ENCODE measurements around the gene CCDC63. TPM values are rescaled to one million over a fixed set of nuclear protein-coding genes. Genes with fewer than 3 reads are reported as not detected.
"Not testable (repeated sequence)": the region's sequence is repeated elsewhere in the genome, so short reads cannot be mapped to it uniquely, and the experiment has no call there.

The CCDC63 gene
- total and polyA plus RNA-seq, 5 donors: not detected

GRCh38 chr12:110934093-110934852 lies 87.5 kb downstream of the CCDC63 start:
- H3K4me1 ChIP-seq (ENCODE audit: control insufficient read depth, insufficient read depth, low read length): no peaks in the 10 kb centered on the region
- no peaks in the 10 kb centered on the region for H3K27me3 ChIP-seq (ENCODE audit: control insufficient read depth, insufficient read depth)
- no peaks in the 10 kb centered on the region for H3K9me3 ChIP-seq (ENCODE audit: control insufficient read depth, low read length)
- WGBS: 68% methylated on average over 3 of the region's 3 CpGs
- H3K27ac ChIP-seq (ENCODE audit: low read length): no peak overlapping the region
- ATAC-seq (no peak), DNase-seq (no peak)
- intact Hi-C loops (cut with DNase I): loop anchor here in 1 of 4 donors (10.0 kb wide), 1 partner anchor 371 kb away; no protein-coding TSS in a partner anchor
- H3K4me3 ChIP-seq (ENCODE audit: low read length): no peak overlapping the region

- Histone ChIP-seq H3K27me3 (ENCODE audit: control insufficient read depth, insufficient read depth) (peaks cover 2% of the 10 kb centered on the region), H3K9me3 (ENCODE audit: control insufficient read depth, low read length) (no peaks in the 10 kb centered on the region), H3K4me1 (ENCODE audit: control insufficient read depth, insufficient read depth, low read length) (no peaks in the 10 kb centered on the region), H3K27ac (ENCODE audit: low read length) (no peak overlapping the region), H3K4me3 (ENCODE audit: low read length) (no peak overlapping the region)
- 97% methylated on average over 4 of the region's 4 CpGs for WGBS
- ATAC-seq: no peak
- intact Hi-C loops (cut with DNase I): loop anchor here (5.0 to 10.0 kb wide), 3 partner anchors 362 to 377 kb away; no protein-coding TSS in a partner anchor
- DNase-seq: no peak
These were observed 88.8 kb downstream of the CCDC63 start for GRCh38 chr12:110935588-110935987.

GRCh38 chr12:110936367-110937103 lies 89.7 kb downstream of the CCDC63 start:
- H3K4me1 ChIP-seq (ENCODE audit: control insufficient read depth, insufficient read depth, low read length): no peaks in the 10 kb centered on the region
- H3K27ac ChIP-seq (ENCODE audit: low read length): no peak overlapping the region
- DNase-seq (no peak), ATAC-seq (no peak)
- WGBS: 30% methylated on average over 13 of the region's 13 CpGs
- peaks cover 2% of the 10 kb centered on the region for H3K27me3 ChIP-seq (ENCODE audit: control insufficient read depth, insufficient read depth)
- intact Hi-C loops (cut with DNase I): loop anchor here (5.0 to 10.0 kb wide), 3 partner anchors 361 to 376 kb away; no protein-coding TSS in a partner anchor
- H3K4me3 ChIP-seq (ENCODE audit: low read length): no peak overlapping the region
- H3K9me3 ChIP-seq (ENCODE audit: control insufficient read depth, low read length): no peaks in the 10 kb centered on the region

DNA sequence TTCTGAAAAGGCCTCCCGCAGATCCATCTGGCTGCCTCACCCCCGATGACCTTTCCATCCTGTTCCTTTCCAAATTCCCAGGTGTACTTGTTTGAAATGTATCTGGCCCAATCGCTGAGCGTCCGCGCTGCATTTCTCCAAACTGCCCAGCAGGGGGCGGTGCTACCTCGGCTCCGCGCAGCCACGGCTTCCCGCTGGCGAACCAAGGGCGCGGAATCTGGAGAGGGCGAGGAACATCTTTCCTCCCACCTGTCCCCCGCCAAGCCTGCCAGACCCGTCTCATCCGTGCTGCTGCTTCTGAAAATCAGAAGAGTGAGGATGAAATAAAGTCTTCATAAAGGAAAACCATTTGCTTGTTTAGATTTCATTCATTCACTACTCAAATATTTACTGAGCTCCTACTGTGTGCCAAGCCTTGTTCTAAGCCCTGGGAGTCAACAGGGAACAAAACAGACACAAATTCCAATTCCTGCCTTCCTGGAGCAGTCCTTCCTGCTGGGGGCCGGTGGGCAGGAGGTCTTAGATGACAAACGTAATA lies 90.4 kb downstream of the CCDC63 start:
- intact Hi-C loops (cut with DNase I): loop anchor here (5.0 to 10.0 kb wide), 3 partner anchors 360 to 375 kb away; no protein-coding TSS in a partner anchor
- Histone ChIP-seq H3K4me1 (ENCODE audit: control insufficient read depth, insufficient read depth, low read length) (no peaks in the 10 kb centered on the region), H3K4me3 (ENCODE audit: low read length) (no peak overlapping the region), H3K27ac (ENCODE audit: low read length) (no peak overlapping the region), H3K27me3 (ENCODE audit: control insufficient read depth, insufficient read depth) (peaks cover 2% of the 10 kb centered on the region), H3K9me3 (ENCODE audit: control insufficient read depth, low read length) (no peaks in the 10 kb centered on the region)
- DNase-seq: peak; percentile 46 to 74 (median 72)
- 2% methylated on average over 21 of the region's 21 CpGs for WGBS
- ATAC-seq: peak; percentile 55 to 67

DNA sequence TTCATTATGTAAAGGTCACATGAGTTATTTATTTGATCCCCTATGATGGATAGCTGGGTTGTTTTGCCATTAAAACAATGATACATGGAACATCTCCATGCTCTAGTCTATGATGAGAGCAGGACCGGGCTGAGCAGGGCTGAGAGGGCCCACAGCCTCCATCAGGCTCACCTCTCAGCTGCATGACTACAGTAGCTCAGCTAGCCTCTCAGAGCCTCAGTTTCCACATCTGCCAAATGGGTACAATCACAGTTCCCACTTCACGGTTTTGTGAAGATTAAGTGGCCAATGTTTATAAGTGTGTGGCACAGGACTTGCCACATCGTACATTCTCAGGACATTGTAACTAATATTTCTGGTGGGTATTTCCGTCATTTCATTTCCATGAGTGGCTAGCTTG lies 93.5 kb downstream of the CCDC63 start:
- intact Hi-C loops (cut with DNase I): loop anchor here in 1 of 4 donors (5.0 kb wide), 1 partner anchor 357 kb away; no protein-coding TSS in a partner anchor
- ATAC-seq (no peak), DNase-seq (no peak)
- H3K27me3 ChIP-seq (ENCODE audit: control insufficient read depth, insufficient read depth): peaks cover 2% of the 10 kb centered on the region
- no peaks in the 10 kb centered on the region for H3K4me1 ChIP-seq (ENCODE audit: control insufficient read depth, insufficient read depth, low read length)
- WGBS: 93% methylated on average over 4 of the region's 4 CpGs
- no peak overlapping the region for H3K4me3 ChIP-seq (ENCODE audit: low read length)
- no peaks in the 10 kb centered on the region for H3K9me3 ChIP-seq (ENCODE audit: control insufficient read depth, low read length)
- H3K27ac ChIP-seq (ENCODE audit: low read length): no peak overlapping the region

GRCh38 chr12:110940933-110941332 lies 94.1 kb downstream of the CCDC63 start:
- ATAC-seq (no peak), DNase-seq (no peak)
- Histone ChIP-seq H3K27ac (ENCODE audit: low read length) (no peak overlapping the region), H3K27me3 (ENCODE audit: control insufficient read depth, insufficient read depth) (peaks cover 2% of the 10 kb centered on the region), H3K4me1 (ENCODE audit: control insufficient read depth, insufficient read depth, low read length) (no peaks in the 10 kb centered on the region), H3K4me3 (ENCODE audit: low read length) (no peak overlapping the region), H3K9me3 (ENCODE audit: control insufficient read depth, low read length) (no peaks in the 10 kb centered on the region)
- 56% methylated on average over 7 of the region's 7 CpGs for WGBS
- intact Hi-C loops (cut with DNase I): loop anchor here in 1 of 4 donors (5.0 kb wide), 1 partner anchor 356 kb away; no protein-coding TSS in a partner anchor

DNA sequence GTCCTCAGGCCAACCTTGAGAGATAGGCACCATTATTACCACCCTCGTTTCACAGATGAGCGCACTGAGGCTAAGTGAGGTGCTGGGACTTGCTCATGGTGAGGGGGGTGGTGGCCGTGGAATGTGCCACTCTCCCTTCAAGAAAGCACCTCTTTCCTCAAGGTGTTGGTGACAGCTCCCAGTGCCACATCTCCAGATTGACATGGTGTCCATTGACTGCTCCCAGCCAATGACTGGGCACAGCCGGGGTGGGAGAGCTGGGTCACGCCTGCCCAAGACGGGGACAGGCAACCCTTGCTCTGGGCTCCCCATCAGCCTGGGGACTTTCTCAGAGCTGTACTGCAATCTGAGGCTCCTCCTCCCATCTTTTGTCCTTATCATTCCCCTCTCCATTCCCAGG lies 94.6 kb downstream of the CCDC63 start:
- Histone ChIP-seq H3K4me3 (ENCODE audit: low read length) (no peak overlapping the region), H3K9me3 (ENCODE audit: control insufficient read depth, low read length) (no peaks in the 10 kb centered on the region), H3K4me1 (ENCODE audit: control insufficient read depth, insufficient read depth, low read length) (no peaks in the 10 kb centered on the region), H3K27ac (ENCODE audit: low read length) (no peak overlapping the region), H3K27me3 (ENCODE audit: control insufficient read depth, insufficient read depth) (peaks cover 2% of the 10 kb centered on the region)
- WGBS: 66% methylated on average over 6 of the region's 6 CpGs
- DNase-seq (no peak), ATAC-seq (no peak)
- intact Hi-C loops (cut with DNase I): loop anchor here in 1 of 4 donors (5.0 kb wide), 1 partner anchor 356 kb away; no protein-coding TSS in a partner anchor

GRCh38 chr12:110943373-110943772 lies 96.6 kb downstream of the CCDC63 start:
- no peak for ATAC-seq
- 37% methylated on average over 2 of the region's 2 CpGs for WGBS
- H3K4me3 ChIP-seq (ENCODE audit: low read length): no peak overlapping the region
- H3K9me3 ChIP-seq (ENCODE audit: control insufficient read depth, low read length): no peaks in the 10 kb centered on the region
- intact Hi-C loops (cut with DNase I): loop anchor here in 1 of 4 donors (5.0 kb wide), 1 partner anchor 354 kb away; no protein-coding TSS in a partner anchor
- H3K4me1 ChIP-seq (ENCODE audit: control insufficient read depth, insufficient read depth, low read length): no peaks in the 10 kb centered on the region
- no peak for DNase-seq
- H3K27me3 ChIP-seq (ENCODE audit: control insufficient read depth, insufficient read depth): peaks cover 2% of the 10 kb centered on the region
- no peak overlapping the region for H3K27ac ChIP-seq (ENCODE audit: low read length)

DNA sequence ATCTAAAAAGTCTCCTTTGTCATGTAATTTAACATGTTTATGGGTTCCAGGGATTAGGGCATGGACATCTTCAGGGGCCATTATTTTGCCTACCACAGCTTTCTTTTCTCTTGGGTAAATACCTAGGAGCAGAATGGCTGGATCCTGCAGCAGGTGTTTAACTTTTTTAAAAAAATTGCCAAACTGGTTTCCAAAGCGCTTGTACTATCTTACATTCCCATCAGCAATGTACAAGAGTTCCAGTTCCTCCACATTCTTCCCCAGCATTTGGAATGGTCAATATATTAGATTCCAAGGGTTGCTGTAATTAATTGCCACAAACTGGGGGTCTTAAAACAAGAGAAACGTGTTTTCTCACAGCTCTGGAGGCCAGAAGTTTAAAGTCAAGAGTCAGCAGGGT lies 101.3 kb downstream of the CCDC63 start:
- WGBS: 68% methylated on average over 2 of the region's 2 CpGs
- ATAC-seq (no peak), DNase-seq (no peak)
- H3K27me3 ChIP-seq (ENCODE audit: control insufficient read depth, insufficient read depth): no peaks in the 10 kb centered on the region
- intact Hi-C loops (cut with DNase I): no loop called here
- H3K27ac ChIP-seq (ENCODE audit: low read length): no peak overlapping the region
- no peak overlapping the region for H3K4me3 ChIP-seq (ENCODE audit: low read length)
- no peaks in the 10 kb centered on the region for H3K4me1 ChIP-seq (ENCODE audit: control insufficient read depth, insufficient read depth, low read length)
- no peaks in the 10 kb centered on the region for H3K9me3 ChIP-seq (ENCODE audit: control insufficient read depth, low read length)

GRCh38 chr12:110950466-110950865 lies 103.7 kb downstream of the CCDC63 start:
- H3K9me3 ChIP-seq (ENCODE audit: control insufficient read depth, low read length); H3K4me1 ChIP-seq (ENCODE audit: control insufficient read depth, insufficient read depth, low read length); H3K4me3 ChIP-seq (ENCODE audit: low read length); H3K27me3 ChIP-seq (ENCODE audit: control insufficient read depth, insufficient read depth); ATAC-seq; H3K27ac ChIP-seq (ENCODE audit: low read length); intact Hi-C loops (cut with DNase I): not testable (repeated sequence)
- 94% methylated on average over 27 of the region's 31 CpGs for WGBS
- peak in 1 of 3 donors; percentile 49 for DNase-seq

GRCh38 chr12:110950867-110951266 lies 104.1 kb downstream of the CCDC63 start:
- intact Hi-C loops (cut with DNase I); ATAC-seq; H3K4me1 ChIP-seq (ENCODE audit: control insufficient read depth, insufficient read depth, low read length); H3K27me3 ChIP-seq (ENCODE audit: control insufficient read depth, insufficient read depth); H3K4me3 ChIP-seq (ENCODE audit: low read length); H3K9me3 ChIP-seq (ENCODE audit: control insufficient read depth, low read length); H3K27ac ChIP-seq (ENCODE audit: low read length): not testable (repeated sequence)
- peak in 1 of 3 donors; percentile 52 for DNase-seq
- 96% methylated on average over 20 of the region's 31 CpGs for WGBS

All from right cardiac atrium (tissue), 5 donors.